GM12872 (cell line): Measurements from ENCODE around the gene AASS.

Source experiments
- CTCF ChIP-seq: IDR thresholded peaks from 3 replicates; pipeline ENCODE4 v1.5.1; 2011; ENCODE audit warnings: low read depth, mild to moderate bottlenecking, low read length, moderate library complexity; ENCODE audit not compliant: insufficient read depth

Gene AASS

GRCh38 chr7:122136639-122137245, 7.3 kb downstream of the AASS start:
- no peak for TF ChIP-seq CTCF

GRCh38 chr7:122136078-122136477, 8.0 kb downstream of the AASS start:
- TF ChIP-seq CTCF = no peak

- TF ChIP-seq CTCF = no peak
These were observed 8.8 kb downstream of the AASS start for GRCh38 chr7:122135275-122135674.

- TF ChIP-seq CTCF = no peak
These were observed 10.6 kb downstream of the AASS start for GRCh38 chr7:122133477-122133876.

GRCh38 chr7:122132341-122132740, 11.7 kb downstream of the AASS start:
- TF ChIP-seq CTCF = no peak

- no peak for TF ChIP-seq CTCF
These were observed 20.3 kb downstream of the AASS start for GRCh38 chr7:122123746-122124145.

- no peak for TF ChIP-seq CTCF
These were observed 25.3 kb downstream of the AASS start for GRCh38 chr7:122118757-122119156.
